SJSA1 (cell line): ENCODE results near the gene TENM4. TPM values are rescaled to one million over a fixed set of nuclear protein-coding genes. Genes with fewer than 3 reads are reported as not detected.

Experiments
- DNase-seq, 2 experiments: peaks; one replicate each; pipeline ENCODE4 v3.0.0-alpha.2; 2015 to 2020; ENCODE audit warnings: low spot score in 2 of 2, low read depth in 1 of 2
- H3K27ac ChIP-seq: fragments of 250-450 bp; sonication (Bioruptor Pico); 2 replicates; pipeline ENCODE4 v1.5.1; 2020; ENCODE audit warnings: mild to moderate bottlenecking, moderate library complexity
- H3K27me3 ChIP-seq: fragments of 250-450 bp; sonication (Bioruptor Pico); replicated peaks from 2 replicates; pipeline ENCODE4 v1.5.1; 2020; ENCODE audit warnings: mild to moderate bottlenecking, moderate library complexity
- H3K36me3 ChIP-seq: fragments of 250-450 bp; sonication (Bioruptor Pico); 2 replicates; pipeline ENCODE4 v1.5.1; 2020; ENCODE audit warnings: mild to moderate bottlenecking
- H3K4me1 ChIP-seq: fragments of 250-450 bp; sonication (Bioruptor Pico); replicated peaks from 2 replicates; pipeline ENCODE4 v1.6.1; 2021; ENCODE audit warnings: mild to moderate bottlenecking
- H3K4me3 ChIP-seq: fragments of 250-450 bp; sonication (Bioruptor Pico); 2 replicates; pipeline ENCODE4 v1.5.1; 2020; ENCODE audit warnings: mild to moderate bottlenecking
- H3K9me3 ChIP-seq: fragments of 250-450 bp; sonication (Bioruptor Pico); replicated peaks from 2 replicates; pipeline ENCODE4 v1.5.1; 2020; ENCODE audit warnings: mild to moderate bottlenecking
- total RNA-seq: library from RNA; depleted of rRNA; stranded (reverse); fragments of >200 nt; shearing (Covaris generic); gene quantifications from 2 replicates; pipeline ENCODE4 v1.2.3, GENCODE V29; 2014

TENM4 gene
- total RNA-seq, 1 experiment from 2014 or later, result not detected

- Histone ChIP-seq H3K27me3 (no peaks in the 10 kb centered on the region), H3K9me3 (no peaks in the 10 kb centered on the region), H3K36me3 (no peaks in the 10 kb centered on the region), H3K4me3 (no peak overlapping the region), H3K27ac (no peak overlapping the region), H3K4me1 (no peaks in the 10 kb centered on the region)
- DNase-seq, result no peak
Measured at GRCh38 chr11:79294845-79295731, 145.7 kb downstream of the TENM4 start.

DNA sequence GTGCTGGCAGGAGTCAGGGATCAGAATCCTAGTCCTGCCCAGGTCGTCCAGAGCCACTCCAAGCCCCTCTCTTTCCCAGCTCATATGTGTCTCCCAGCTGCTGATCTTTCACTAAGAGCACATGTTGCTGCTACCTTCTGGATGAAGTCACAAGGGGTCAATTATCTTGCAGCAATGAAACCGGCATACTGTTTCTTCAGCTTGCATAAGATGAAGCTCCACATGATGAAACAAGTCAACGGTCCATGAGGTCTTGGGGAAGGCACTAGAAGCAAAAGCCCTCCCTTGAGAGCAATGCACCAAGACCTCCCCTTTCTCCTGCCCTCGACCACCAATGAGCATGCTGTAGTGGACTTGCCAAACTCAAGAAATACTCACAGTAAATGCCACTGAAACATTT is 148.9 kb downstream of the TENM4 start:
- Histone ChIP-seq H3K9me3 (no peaks in the 10 kb centered on the region), H3K27ac (no peak overlapping the region), H3K36me3 (no peaks in the 10 kb centered on the region), H3K4me1 (no peaks in the 10 kb centered on the region), H3K4me3 (no peak overlapping the region), H3K27me3 (no peaks in the 10 kb centered on the region)
- no peak for DNase-seq

GRCh38 chr11:79290761-79291160 is 150.1 kb downstream of the TENM4 start:
- Histone ChIP-seq H3K36me3 (no peaks in the 10 kb centered on the region), H3K4me3 (no peak overlapping the region)
- DNase-seq, result no peak

DNA sequence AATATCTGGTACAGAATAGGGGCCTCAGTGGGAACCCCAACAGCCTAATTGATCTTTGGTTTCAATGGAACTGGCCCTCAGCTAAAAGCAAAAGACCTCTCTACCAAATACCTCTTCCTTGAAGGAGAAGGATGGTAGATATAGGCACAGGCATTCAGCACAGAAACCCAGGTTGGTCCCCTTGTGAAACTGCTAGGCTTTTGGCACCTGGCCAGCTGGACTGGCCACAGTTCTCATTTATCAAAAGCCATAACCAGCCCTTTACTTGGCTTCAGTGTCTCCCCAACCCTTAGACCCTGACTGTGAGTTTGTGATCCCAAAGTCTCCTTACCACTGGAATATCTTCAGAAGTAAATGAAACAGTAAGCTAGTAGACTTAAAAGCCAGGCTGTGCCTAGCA is 152.9 kb downstream of the TENM4 start:
- H3K4me3 ChIP-seq, result no peak overlapping the region
- DNase-seq, result no peak
- H3K36me3 ChIP-seq, result no peaks in the 10 kb centered on the region
- H3K4me1 ChIP-seq, result no peaks in the 10 kb centered on the region
- H3K9me3 ChIP-seq, result no peaks in the 10 kb centered on the region
- H3K27ac ChIP-seq, result no peak overlapping the region
- H3K27me3 ChIP-seq, result no peaks in the 10 kb centered on the region

More at GRCh38 chr11:79290761-79291160, 150.1 kb downstream of the TENM4 start:
- H3K27ac ChIP-seq, result no peak overlapping the region
- no peaks in the 10 kb centered on the region for H3K27me3 ChIP-seq
- H3K9me3 ChIP-seq, result no peaks in the 10 kb centered on the region
- H3K4me1 ChIP-seq, result no peaks in the 10 kb centered on the region

DNA sequence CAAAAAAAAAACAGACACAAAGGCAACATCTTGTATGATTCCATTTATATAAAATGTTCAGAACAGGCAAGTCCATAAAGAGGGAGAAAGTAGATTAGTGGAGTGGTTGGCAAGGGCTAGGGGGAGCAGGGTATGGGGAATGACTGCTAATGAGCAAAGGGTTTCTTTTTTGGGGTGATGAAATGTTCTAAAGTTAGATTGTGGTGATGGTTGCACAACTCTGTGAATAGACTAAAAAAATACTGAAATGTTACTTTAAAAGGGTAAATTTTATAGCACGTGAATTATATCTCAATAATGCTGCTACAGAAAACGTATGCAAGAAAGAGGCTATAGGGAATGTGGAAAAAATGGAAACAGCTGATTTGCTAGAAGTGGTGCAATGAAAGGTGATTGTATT is 155.1 kb downstream of the TENM4 start:
- Histone ChIP-seq H3K4me1 (no peaks in the 10 kb centered on the region), H3K36me3 (no peaks in the 10 kb centered on the region), H3K9me3 (no peaks in the 10 kb centered on the region), H3K4me3 (no peak overlapping the region), H3K27me3 (no peaks in the 10 kb centered on the region), H3K27ac (no peak overlapping the region)
- DNase-seq, result no peak

- no peak overlapping the region for H3K4me3 ChIP-seq
- H3K36me3 ChIP-seq, result no peaks in the 10 kb centered on the region
- no peak for DNase-seq
- no peaks in the 10 kb centered on the region for H3K27me3 ChIP-seq
- H3K4me1 ChIP-seq, result no peaks in the 10 kb centered on the region
- H3K9me3 ChIP-seq, result no peaks in the 10 kb centered on the region
- no peak overlapping the region for H3K27ac ChIP-seq
Measured at GRCh38 chr11:79276736-79277325, 164.0 kb downstream of the TENM4 start.

- H3K36me3 ChIP-seq, result no peaks in the 10 kb centered on the region
- H3K4me3 ChIP-seq, result no peak overlapping the region
- H3K27me3 ChIP-seq, result no peaks in the 10 kb centered on the region
- H3K4me1 ChIP-seq, result no peaks in the 10 kb centered on the region
- peak in 1 of 2 experiments; percentile 1 for DNase-seq
- H3K9me3 ChIP-seq, result no peaks in the 10 kb centered on the region
- no peak overlapping the region for H3K27ac ChIP-seq
Measured at GRCh38 chr11:79274636-79275331, 166.0 kb downstream of the TENM4 start.

GRCh38 chr11:79273781-79274180 is 167.0 kb downstream of the TENM4 start:
- Histone ChIP-seq H3K9me3 (no peaks in the 10 kb centered on the region), H3K36me3 (no peaks in the 10 kb centered on the region), H3K27ac (no peak overlapping the region), H3K4me1 (no peaks in the 10 kb centered on the region), H3K27me3 (no peaks in the 10 kb centered on the region), H3K4me3 (no peak overlapping the region)
- no peak for DNase-seq

DNA sequence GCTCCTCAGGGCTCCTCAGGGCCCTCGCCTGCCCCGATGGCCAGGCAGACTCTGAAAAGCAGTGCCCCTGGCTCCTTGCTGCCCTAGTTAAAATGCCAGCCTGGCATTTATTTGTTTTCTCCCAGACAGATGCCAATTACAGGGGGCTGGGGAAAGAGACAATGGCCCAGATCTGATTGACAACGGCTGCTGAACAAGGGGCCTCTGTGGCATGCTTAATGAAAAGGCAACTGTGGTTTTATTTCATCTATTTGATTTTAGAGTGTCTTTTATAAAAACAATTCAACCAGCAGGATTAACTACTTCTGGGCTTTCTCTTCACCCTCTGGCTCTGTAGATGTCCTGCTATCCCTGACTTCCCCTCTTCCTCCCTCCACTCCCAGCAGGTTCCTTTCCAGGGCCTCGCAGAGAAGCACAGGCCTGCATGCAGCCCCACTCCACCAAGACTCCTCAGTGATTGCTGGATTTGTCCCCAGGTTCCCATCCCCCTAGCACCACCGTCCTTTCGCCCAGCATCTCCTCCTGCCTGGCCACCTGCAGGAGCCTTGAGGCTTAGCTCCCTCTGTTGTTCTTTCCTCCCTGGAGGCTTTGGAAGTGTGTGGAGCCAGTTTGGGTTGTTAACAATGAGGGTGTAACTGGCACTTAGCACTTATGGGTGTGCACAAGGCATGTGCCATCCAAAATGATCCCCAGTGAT is 171.1 kb downstream of the TENM4 start:
- no peak overlapping the region for H3K27ac ChIP-seq
- H3K36me3 ChIP-seq, result no peaks in the 10 kb centered on the region
- H3K9me3 ChIP-seq, result no peaks in the 10 kb centered on the region
- H3K27me3 ChIP-seq, result no peaks in the 10 kb centered on the region
- H3K4me1 ChIP-seq, result no peaks in the 10 kb centered on the region
- no peak for DNase-seq
- no peak overlapping the region for H3K4me3 ChIP-seq

- no peaks in the 10 kb centered on the region for H3K36me3 ChIP-seq
- H3K27me3 ChIP-seq, result no peaks in the 10 kb centered on the region
- H3K9me3 ChIP-seq, result no peaks in the 10 kb centered on the region
- H3K4me1 ChIP-seq, result no peaks in the 10 kb centered on the region
- no peak overlapping the region for H3K27ac ChIP-seq
- no peak overlapping the region for H3K4me3 ChIP-seq
- DNase-seq, result no peak
Measured at GRCh38 chr11:79266396-79266795, 174.4 kb downstream of the TENM4 start.

GRCh38 chr11:79265756-79266322 is 175.0 kb downstream of the TENM4 start:
- H3K9me3 ChIP-seq, result no peaks in the 10 kb centered on the region
- DNase-seq, result no peak
- H3K27me3 ChIP-seq, result no peaks in the 10 kb centered on the region
- no peaks in the 10 kb centered on the region for H3K36me3 ChIP-seq
- H3K4me1 ChIP-seq, result no peaks in the 10 kb centered on the region
- H3K4me3 ChIP-seq, result no peak overlapping the region
- H3K27ac ChIP-seq, result no peak overlapping the region

- H3K9me3 ChIP-seq, result no peaks in the 10 kb centered on the region
- DNase-seq, result no peak
- no peaks in the 10 kb centered on the region for H3K36me3 ChIP-seq
- H3K27ac ChIP-seq, result no peak overlapping the region
- H3K27me3 ChIP-seq, result no peaks in the 10 kb centered on the region
- no peak overlapping the region for H3K4me3 ChIP-seq
- H3K4me1 ChIP-seq, result no peaks in the 10 kb centered on the region
Measured at GRCh38 chr11:79264284-79264683, 176.5 kb downstream of the TENM4 start.

GRCh38 chr11:79263001-79263400 is 177.8 kb downstream of the TENM4 start:
- Histone ChIP-seq H3K4me3 (no peak overlapping the region), H3K36me3 (no peaks in the 10 kb centered on the region), H3K9me3 (no peaks in the 10 kb centered on the region), H3K27ac (no peak overlapping the region), H3K27me3 (no peaks in the 10 kb centered on the region), H3K4me1 (no peaks in the 10 kb centered on the region)
- no peak for DNase-seq
